HCT116 (cell line): Measurements from ENCODE around the gene FSTL4. TPM values are rescaled to one million over a fixed set of nuclear protein-coding genes. Genes with fewer than 3 reads are reported as not detected.

Experiments
- ATAC-seq: fragments of 200-7000 bp; cut with Tn5 transposase; 2 replicates; pipeline ENCODE4 v1.9.1; 2020; ENCODE audit warnings: mild to moderate bottlenecking, moderate library complexity
- BruUV-seq: library from RNA; stranded (reverse); fragments of 400-500 nt; replicated peaks from 2 replicates; lab custom pipeline; 2021; lab: Mats Ljungman, UMichigan
- CTCF ChIA-PET: fragments of 300-600 bp; sonication (Branson Sonifier 250); formaldehyde crosslinking; loops from one replicate; lab custom pipeline; 2021; ENCODE audit warnings: antibody characterized with exemption; lab: Charles Lee
- POLR2A ChIA-PET: fragments of 300-600, 350-600 bp; sonication (Branson Sonifier 250); formaldehyde crosslinking; loops from one replicate; lab custom pipeline; 2021; ENCODE audit warnings: antibody characterized with exemption; lab: Charles Lee
- RAD21 ChIA-PET, 2 experiments: fragments of 300-600 bp; sonication (Branson Sonifier 250); formaldehyde crosslinking; loops; one replicate each; lab custom pipeline; 2023; ENCODE audit warnings: low total read pairs in 2 of 2; ENCODE audit not compliant: uncharacterized antibody in 2 of 2, unreplicated experiment in 2 of 2, low non-redundant PET in 1 of 2; lab: Charles Lee
- DNase-seq: peaks from one replicate; pipeline ENCODE4 v3.0.0-alpha.2; 2010; ENCODE audit warnings: low read depth, low spot score
- H2AFZ ChIP-seq: fragments of 200-600 bp; shearing (Covaris generic), sonication (generic); 2 replicates; pipeline ENCODE4 v1.6.1; 2017; ENCODE audit warnings: low read depth, mixed run types, mixed read lengths, antibody characterized with exemption, low read length; ENCODE audit not compliant: poor library complexity, severe bottlenecking
- H3K27ac ChIP-seq: 2 replicates; pipeline ENCODE4 v1.5.1; 2012; ENCODE audit warnings: low read depth, low read length
- H3K27me3 ChIP-seq: fragments of 200-600 bp; sonication (generic); 2 replicates; pipeline ENCODE4 v1.6.1; 2016; ENCODE audit warnings: mixed run types, low read length, mixed read lengths; ENCODE audit not compliant: insufficient read depth
- H3K36me3 ChIP-seq, 2 experiments: fragments of 200-500 bp in 1 of 2; fragments of 200-600 bp in 1 of 2; sonication (Bioruptor generic) in 1 of 2; sonication (generic) in 1 of 2; 2 replicates each; pipeline versions ENCODE4 v1.5.1 to v1.6.1; 2014 to 2016; ENCODE audit warnings: low read length in 2 of 2, inconsistent platforms in 1 of 2, mixed read lengths in 1 of 2, mixed run types in 1 of 2; ENCODE audit not compliant: insufficient read depth in 2 of 2, control insufficient read depth in 1 of 2
- H3K4me1 ChIP-seq, 2 experiments: fragments of 200-600 bp in 1 of 2; sonication (generic) in 1 of 2; 2 replicates each; pipeline versions ENCODE4 v1.5.1 to v1.6.1; 2012 to 2017; ENCODE audit warnings: low read length in 2 of 2, inconsistent platforms in 1 of 2, mild to moderate bottlenecking in 1 of 2, mixed read lengths in 1 of 2, mixed run types in 1 of 2, moderate library complexity in 1 of 2; ENCODE audit not compliant: insufficient read depth in 2 of 2, control insufficient read depth in 1 of 2
- H3K4me2 ChIP-seq: fragments of 200-600 bp; sonication (generic); 2 replicates; pipeline ENCODE4 v1.6.1; 2017; ENCODE audit warnings: mixed run types, low read length, mixed read lengths
- H3K4me3 ChIP-seq, 2 experiments: fragments of 200-600 bp in 1 of 2; sonication (generic) in 1 of 2; replicated peaks in 1 of 2; 2 replicates each; pipeline ENCODE4 v1.5.1; 2011 to 2016; ENCODE audit warnings: low read length in 2 of 2, control low read depth in 1 of 2, low read depth in 1 of 2, mild to moderate bottlenecking in 1 of 2, mixed read lengths in 1 of 2, mixed run types in 1 of 2
- H3K79me2 ChIP-seq: fragments of 200-600 bp; sonication (generic); 2 replicates; pipeline ENCODE4 v1.6.1; 2017; ENCODE audit warnings: mild to moderate bottlenecking, mixed run types, low read length, moderate library complexity, mixed read lengths; ENCODE audit not compliant: insufficient read depth
- H3K9ac ChIP-seq: fragments of 200-600 bp; sonication (generic); 2 replicates; pipeline ENCODE4 v1.6.1; 2016; ENCODE audit warnings: low read length, mixed read lengths
- H3K9me2 ChIP-seq: fragments of 200-600 bp; sonication (generic), shearing (Covaris generic); 2 replicates; pipeline ENCODE4 v1.6.1; 2017; ENCODE audit warnings: mixed run types, mild to moderate bottlenecking, moderate library complexity; ENCODE audit not compliant: insufficient read depth
- H3K9me3 ChIP-seq, 2 experiments: fragments of 200-500 bp in 1 of 2; fragments of 200-600 bp in 1 of 2; sonication (Bioruptor generic) in 1 of 2; sonication (generic) in 1 of 2; 2 replicates each; pipeline ENCODE4 v1.6.1; 2014 to 2017; ENCODE audit warnings: low read length in 2 of 2, mixed read lengths in 2 of 2, inconsistent platforms in 1 of 2, low read depth in 1 of 2, mild to moderate bottlenecking in 1 of 2, mixed run types in 1 of 2, moderate library complexity in 1 of 2; ENCODE audit not compliant: control insufficient read depth in 1 of 2, insufficient read depth in 1 of 2
- H4K20me1 ChIP-seq: fragments of 200-600 bp; sonication (generic), shearing (Covaris generic); 2 replicates; pipeline ENCODE4 v1.6.1; 2017; ENCODE audit warnings: mixed run types, mild to moderate bottlenecking, moderate library complexity; ENCODE audit not compliant: insufficient read depth
- CBX3 ChIP-seq: IDR thresholded peaks from 2 replicates; pipeline ENCODE4 v1.6.1; 2012; ENCODE audit warnings: low read depth
- CTCF ChIP-seq, 3 experiments: fragments of 200-600 bp in 1 of 3; sonication (generic) in 1 of 3; IDR thresholded peaks in 2 of 3; conservative IDR thresholded peaks in 1 of 3; 2 replicates each; pipeline ENCODE4 v1.5.1; 2012 to 2017; ENCODE audit warnings: low read depth in 2 of 3, low read length in 2 of 3, antibody characterized with exemption in 1 of 3, borderline replicate concordance in 1 of 3, control low read depth in 1 of 3, mild to moderate bottlenecking in 1 of 3, mixed read lengths in 1 of 3, mixed run types in 1 of 3, moderate library complexity in 1 of 3; ENCODE audit not compliant: insufficient read depth in 1 of 3
- EGR1 ChIP-seq: IDR thresholded peaks from 2 replicates; pipeline ENCODE4 v1.6.1; 2012; ENCODE audit warnings: low read depth
- ELF1 ChIP-seq: IDR thresholded peaks from 2 replicates; pipeline ENCODE4 v1.6.1; 2012; ENCODE audit warnings: low read depth, borderline replicate concordance
- EZH2phosphoT487 ChIP-seq: fragments of 200-600 bp; IDR thresholded peaks from 2 replicates; pipeline ENCODE4 v1.6.1; 2018; ENCODE audit warnings: antibody characterized with exemption, borderline replicate concordance
- JUND ChIP-seq: IDR thresholded peaks from 2 replicates; pipeline ENCODE4 v1.6.1; 2012
- POLR2A ChIP-seq: IDR thresholded peaks from 2 replicates; pipeline ENCODE4 v1.7.0; 2011; ENCODE audit warnings: borderline replicate concordance; ENCODE audit not compliant: insufficient read depth, insufficient read length; ENCODE audit errors: extremely low read depth
- POLR2AphosphoS5 ChIP-seq: IDR thresholded peaks from 2 replicates; pipeline ENCODE4 v1.6.1; 2011; ENCODE audit warnings: mild to moderate bottlenecking, low read depth, low read length, moderate library complexity
- RAD21 ChIP-seq: IDR thresholded peaks from 2 replicates; pipeline ENCODE4 v1.6.1; 2012; ENCODE audit warnings: low read depth, mild to moderate bottlenecking
- SP1 ChIP-seq: IDR thresholded peaks from 2 replicates; pipeline ENCODE4 v1.6.1; 2012; ENCODE audit warnings: low read depth
- SRF ChIP-seq: IDR thresholded peaks from 2 replicates; pipeline ENCODE4 v1.6.1; 2012; ENCODE audit warnings: low read depth
- YY1 ChIP-seq: IDR thresholded peaks from 2 replicates; pipeline ENCODE4 v1.6.1; 2011; ENCODE audit warnings: low read length, low read depth, moderate library complexity, mild to moderate bottlenecking; ENCODE audit not compliant: insufficient replicate concordance; ENCODE audit errors: extremely low read depth
- ZFX ChIP-seq: fragments of 450-650 bp; IDR thresholded peaks from 2 replicates; pipeline ENCODE4 v1.6.1; 2017
- intact Hi-C: fragments of 100-400 bp; cut with micrococcal nuclease; formaldehyde crosslinking; loops from 2 replicates; pipeline ENCODE4 v1.10.0; 2022
- total RNA-seq: library from RNA; stranded (reverse); gene quantifications from one replicate; pipeline ENCODE4 v1.2.1, GENCODE V29; 2021; ENCODE audit not compliant: unreplicated experiment

The FSTL4 gene
- total RNA-seq, 1 experiment from 2014 or later = 0.37 TPM

GRCh38 chr5:133497608-133498348 lies 114.6 kb downstream of the FSTL4 start:
- no peaks in the 10 kb centered on the region for H3K36me3 ChIP-seq
- H2AFZ ChIP-seq = no peak overlapping the region
- no peak overlapping the region for H3K4me2 ChIP-seq
- intact Hi-C loops = no loop called here
- H3K4me1 ChIP-seq = no peaks in the 10 kb centered on the region
- TF ChIP-seq CBX3 (no peak), SRF (no peak), SP1 (no peak), ELF1 (no peak)
- no peak for ATAC-seq
- ChIA-PET CTCF (no interaction called here), RAD21 (no interaction called here), POLR2A (no interaction called here)
- H4K20me1 ChIP-seq = no peaks in the 10 kb centered on the region
- no peak overlapping the region for H3K27ac ChIP-seq
- H3K9me2 ChIP-seq = no peaks in the 10 kb centered on the region
- DNase-seq = no peak
- H3K9me3 ChIP-seq = no peaks in the 10 kb centered on the region
- no peak overlapping the region for H3K9ac ChIP-seq
- H3K27me3 ChIP-seq = peaks cover 13% of the 10 kb centered on the region
- BruUV-seq = no TSS peak
- no peak overlapping the region for H3K4me3 ChIP-seq
- no peaks in the 10 kb centered on the region for H3K79me2 ChIP-seq

- DNase-seq (no peak), ATAC-seq (no peak)
- no peak overlapping the region for H2AFZ ChIP-seq
- H3K27me3 ChIP-seq = peaks cover 5% of the 10 kb centered on the region; the same call in 1 of the 2 replicates
- no peak overlapping the region for H3K9ac ChIP-seq
- CTCF ChIA-PET = no interaction called here
- no peaks in the 10 kb centered on the region for H3K36me3 ChIP-seq
- RAD21 ChIA-PET = no interaction called here
- no peak overlapping the region for H3K4me2 ChIP-seq
- no peaks in the 10 kb centered on the region for H3K79me2 ChIP-seq
- no TSS peak for BruUV-seq
- no peaks in the 10 kb centered on the region for H3K4me1 ChIP-seq
- H4K20me1 ChIP-seq = no peaks in the 10 kb centered on the region
- H3K27ac ChIP-seq = no peak overlapping the region
- TF ChIP-seq POLR2AphosphoS5 = no peak
- TF ChIP-seq JUND = no peak
- TF ChIP-seq EGR1 = no peak
- TF ChIP-seq EZH2phosphoT487 = no peak
- TF ChIP-seq CTCF (IDR thresholded peaks at IDR 0.05 in 2 of 3, conservative IDR thresholded peaks at IDR 0.05 in 1 of 3; ENCODE audit: borderline replicate concordance in 1 of 3, insufficient read depth in 1 of 3, low read depth in 2 of 3, low read length in 2 of 3) = no peak
- no peak for TF ChIP-seq POLR2A
- no peak for TF ChIP-seq SRF
- no peak for TF ChIP-seq YY1
- no peak for TF ChIP-seq ZFX
- no peak for TF ChIP-seq RAD21
- TF ChIP-seq ELF1 = no peak
- POLR2A ChIA-PET = no interaction called here
- intact Hi-C loops = no loop called here
- H3K9me3 ChIP-seq = no peaks in the 10 kb centered on the region
- no peak overlapping the region for H3K4me3 ChIP-seq
- H3K9me2 ChIP-seq = no peaks in the 10 kb centered on the region
These were observed 115.7 kb downstream of the FSTL4 start for GRCh38 chr5:133496631-133497030.
